Measurements from ENCODE around the gene MYT1. TPM values are rescaled to one million over a fixed set of nuclear protein-coding genes. Genes with fewer than 3 reads are reported as not detected.

Gene MYT1
- total RNA-seq, 1 donor from 2014 or later: not detected

- intact Hi-C loops (cut with DNase I): no loop called here
- Histone ChIP-seq H3K27me3 (ENCODE audit: low read depth) (peaks cover 4% of the 10 kb centered on the region), H3K27ac (no peak overlapping the region), H3K4me1 (peaks cover 12% of the 10 kb centered on the region), H3K9me3 (no peaks in the 10 kb centered on the region), H3K36me3 (no peaks in the 10 kb centered on the region), H3K4me3 (no peak overlapping the region)
- DNase-seq (no peak), ATAC-seq (no peak)
- TF ChIP-seq, protein P1, sequence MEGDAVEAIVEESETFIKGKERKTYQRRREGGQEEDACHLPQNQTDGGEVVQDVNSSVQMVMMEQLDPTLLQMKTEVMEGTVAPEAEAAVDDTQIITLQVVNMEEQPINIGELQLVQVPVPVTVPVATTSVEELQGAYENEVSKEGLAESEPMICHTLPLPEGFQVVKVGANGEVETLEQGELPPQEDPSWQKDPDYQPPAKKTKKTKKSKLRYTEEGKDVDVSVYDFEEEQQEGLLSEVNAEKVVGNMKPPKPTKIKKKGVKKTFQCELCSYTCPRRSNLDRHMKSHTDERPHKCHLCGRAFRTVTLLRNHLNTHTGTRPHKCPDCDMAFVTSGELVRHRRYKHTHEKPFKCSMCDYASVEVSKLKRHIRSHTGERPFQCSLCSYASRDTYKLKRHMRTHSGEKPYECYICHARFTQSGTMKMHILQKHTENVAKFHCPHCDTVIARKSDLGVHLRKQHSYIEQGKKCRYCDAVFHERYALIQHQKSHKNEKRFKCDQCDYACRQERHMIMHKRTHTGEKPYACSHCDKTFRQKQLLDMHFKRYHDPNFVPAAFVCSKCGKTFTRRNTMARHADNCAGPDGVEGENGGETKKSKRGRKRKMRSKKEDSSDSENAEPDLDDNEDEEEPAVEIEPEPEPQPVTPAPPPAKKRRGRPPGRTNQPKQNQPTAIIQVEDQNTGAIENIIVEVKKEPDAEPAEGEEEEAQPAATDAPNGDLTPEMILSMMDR (IDR thresholded peaks at IDR 0.05): no peak
Measured at GRCh38 chr20:64210656-64211369, 46.6 kb downstream of the MYT1 start.

DNA sequence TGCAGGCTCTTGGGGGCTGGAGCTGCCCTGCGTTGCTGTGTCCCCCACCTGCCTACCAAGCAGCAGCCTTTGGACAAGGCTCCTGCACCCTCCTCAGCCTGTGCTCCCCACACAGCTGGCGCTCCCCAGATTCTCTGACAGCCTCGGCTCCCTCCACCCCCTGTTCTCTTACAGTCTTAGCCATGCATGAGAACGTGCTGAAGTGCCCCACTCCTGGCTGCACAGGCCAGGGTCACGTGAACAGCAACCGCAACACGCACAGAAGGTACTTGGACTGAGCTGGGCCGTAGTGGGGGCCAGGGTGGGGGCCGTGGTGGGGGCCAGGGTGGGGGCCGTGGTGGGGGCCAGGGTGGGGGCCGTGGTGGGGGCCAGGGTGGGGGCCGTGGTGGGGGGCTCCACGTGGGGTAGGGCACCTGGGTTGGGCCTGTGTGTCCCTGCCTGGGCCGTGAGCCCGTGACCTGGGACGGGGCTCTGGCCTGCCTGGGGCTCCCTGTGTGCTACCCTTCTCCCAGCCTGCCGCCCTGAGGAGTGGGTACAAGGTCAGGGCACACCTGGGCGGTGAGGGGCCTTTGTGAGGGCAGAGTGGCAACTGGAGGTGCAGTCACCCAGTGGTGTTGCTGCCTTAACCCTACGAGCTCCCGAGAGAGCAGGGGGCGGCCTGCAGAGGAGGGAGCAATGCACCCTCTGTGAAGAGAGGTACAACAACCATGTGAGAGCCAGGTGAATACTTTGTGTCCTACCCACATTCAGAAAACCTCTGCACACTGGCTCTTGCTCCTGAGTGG is 47.8 kb downstream of the MYT1 start:
- intact Hi-C loops (cut with DNase I): no loop called here
- no peaks in the 10 kb centered on the region for H3K27me3 ChIP-seq (ENCODE audit: low read depth)
- H3K9me3 ChIP-seq: no peaks in the 10 kb centered on the region
- peaks cover 12% of the 10 kb centered on the region for H3K4me1 ChIP-seq
- ATAC-seq (peak; percentile 69 to 74), DNase-seq (peak; percentile 65)
- no peaks in the 10 kb centered on the region for H3K36me3 ChIP-seq
- TF ChIP-seq, protein P1 (IDR thresholded peaks at IDR 0.05): no peak
- no peak overlapping the region for H3K4me3 ChIP-seq
- no peak overlapping the region for H3K27ac ChIP-seq

DNA sequence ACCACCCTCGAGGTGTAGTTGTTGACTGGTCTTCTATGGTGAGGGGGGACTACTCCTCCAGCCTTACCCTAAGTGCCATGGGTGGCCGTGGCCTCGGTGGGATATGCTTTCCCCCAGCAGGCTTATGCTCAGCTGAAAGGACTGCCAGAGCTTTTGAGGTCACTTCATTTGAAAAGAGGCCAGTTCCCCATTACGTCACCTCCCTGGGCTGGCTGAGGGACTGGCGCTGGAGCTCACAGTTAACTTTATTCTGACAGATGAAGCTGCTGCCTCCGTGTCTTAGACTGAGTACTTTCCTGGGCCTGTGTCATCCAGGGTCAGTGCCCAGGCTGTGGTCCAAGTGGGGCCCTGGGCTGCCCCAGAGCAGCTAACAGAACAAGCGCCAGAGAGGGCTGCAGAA is 48.5 kb downstream of the MYT1 start:
- intact Hi-C loops (cut with DNase I): no loop called here
- no peaks in the 10 kb centered on the region for H3K9me3 ChIP-seq
- peak; percentile 43 to 66 for ATAC-seq
- no peak for DNase-seq
- peaks cover 12% of the 10 kb centered on the region for H3K4me1 ChIP-seq
- no peaks in the 10 kb centered on the region for H3K27me3 ChIP-seq (ENCODE audit: low read depth)
- H3K4me3 ChIP-seq: no peak overlapping the region
- H3K27ac ChIP-seq: no peak overlapping the region
- H3K36me3 ChIP-seq: no peaks in the 10 kb centered on the region
- TF ChIP-seq, protein P1 (IDR thresholded peaks at IDR 0.05): no peak

DNA sequence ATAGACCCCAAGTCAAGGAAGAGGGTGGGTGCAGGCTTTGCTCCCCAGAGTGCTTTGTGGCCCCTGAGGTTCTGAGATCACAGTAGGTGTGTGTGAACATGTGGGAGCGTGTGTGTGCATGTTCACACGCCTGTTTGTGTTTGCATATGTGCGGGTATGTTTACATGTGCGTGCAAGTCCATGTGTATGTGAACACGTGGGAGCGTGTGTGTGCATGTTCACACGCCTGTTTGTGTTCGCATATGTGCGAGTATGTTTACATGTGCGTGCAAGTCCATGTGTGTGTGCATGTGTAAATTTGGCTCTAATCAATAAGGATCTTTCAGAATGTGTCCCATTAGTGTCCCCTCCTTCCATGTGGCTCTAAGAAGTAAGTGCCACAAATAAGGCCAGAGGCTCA is 49.9 kb downstream of the MYT1 start:
- no peaks in the 10 kb centered on the region for H3K9me3 ChIP-seq
- DNase-seq (no peak), ATAC-seq (no peak)
- no peak overlapping the region for H3K27ac ChIP-seq
- peaks cover 12% of the 10 kb centered on the region for H3K4me1 ChIP-seq
- intact Hi-C loops (cut with DNase I): no loop called here
- H3K27me3 ChIP-seq (ENCODE audit: low read depth): no peaks in the 10 kb centered on the region
- no peaks in the 10 kb centered on the region for H3K36me3 ChIP-seq
- TF ChIP-seq, protein P1 (IDR thresholded peaks at IDR 0.05): no peak
- H3K4me3 ChIP-seq: no peak overlapping the region

DNA sequence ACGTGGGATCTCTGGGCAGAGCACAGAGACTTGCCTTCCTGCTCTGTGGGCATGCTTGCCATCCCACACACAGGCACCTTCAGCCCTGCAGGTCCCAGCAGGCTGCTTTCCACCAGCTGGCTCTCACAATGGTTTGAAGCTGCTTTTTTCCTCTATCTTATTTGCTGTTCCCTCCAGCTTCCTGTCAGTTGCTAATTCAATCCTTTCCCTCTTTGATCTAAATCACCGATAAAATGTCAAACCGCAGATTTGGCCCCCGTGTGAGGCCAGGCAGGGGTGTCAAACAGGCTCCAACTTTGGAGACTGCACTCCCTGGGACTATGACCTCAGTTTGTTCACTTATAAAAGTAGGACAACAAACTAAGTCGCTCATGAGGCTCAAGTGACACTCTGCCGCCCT is 50.7 kb downstream of the MYT1 start:
- Histone ChIP-seq H3K36me3 (no peaks in the 10 kb centered on the region), H3K27me3 (ENCODE audit: low read depth) (no peaks in the 10 kb centered on the region), H3K9me3 (no peaks in the 10 kb centered on the region), H3K27ac (no peak overlapping the region), H3K4me3 (no peak overlapping the region), H3K4me1 (peaks cover 12% of the 10 kb centered on the region)
- ATAC-seq: no peak
- DNase-seq: no peak
- TF ChIP-seq, protein P1 (IDR thresholded peaks at IDR 0.05): no peak
- intact Hi-C loops (cut with DNase I): no loop called here

Data from lower lobe of right lung (tissue), 2 donors.